HG03342 (cell line): Measurements from ENCODE around the gene PCCA.
"Not testable (repeated sequence)": the region's sequence is repeated elsewhere in the genome, so short reads cannot be mapped to it uniquely, and the experiment has no call there.

Experiments
- ATAC-seq: cut with Tn5 transposase; IDR thresholded peaks from one replicate; pipeline ENCODE4 v1.9.1; 2021; ENCODE audit warnings: mild to moderate bottlenecking, moderate library complexity; ENCODE audit not compliant: unreplicated experiment

The PCCA gene, protein sequence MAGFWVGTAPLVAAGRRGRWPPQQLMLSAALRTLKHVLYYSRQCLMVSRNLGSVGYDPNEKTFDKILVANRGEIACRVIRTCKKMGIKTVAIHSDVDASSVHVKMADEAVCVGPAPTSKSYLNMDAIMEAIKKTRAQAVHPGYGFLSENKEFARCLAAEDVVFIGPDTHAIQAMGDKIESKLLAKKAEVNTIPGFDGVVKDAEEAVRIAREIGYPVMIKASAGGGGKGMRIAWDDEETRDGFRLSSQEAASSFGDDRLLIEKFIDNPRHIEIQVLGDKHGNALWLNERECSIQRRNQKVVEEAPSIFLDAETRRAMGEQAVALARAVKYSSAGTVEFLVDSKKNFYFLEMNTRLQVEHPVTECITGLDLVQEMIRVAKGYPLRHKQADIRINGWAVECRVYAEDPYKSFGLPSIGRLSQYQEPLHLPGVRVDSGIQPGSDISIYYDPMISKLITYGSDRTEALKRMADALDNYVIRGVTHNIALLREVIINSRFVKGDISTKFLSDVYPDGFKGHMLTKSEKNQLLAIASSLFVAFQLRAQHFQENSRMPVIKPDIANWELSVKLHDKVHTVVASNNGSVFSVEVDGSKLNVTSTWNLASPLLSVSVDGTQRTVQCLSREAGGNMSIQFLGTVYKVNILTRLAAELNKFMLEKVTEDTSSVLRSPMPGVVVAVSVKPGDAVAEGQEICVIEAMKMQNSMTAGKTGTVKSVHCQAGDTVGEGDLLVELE

DNA sequence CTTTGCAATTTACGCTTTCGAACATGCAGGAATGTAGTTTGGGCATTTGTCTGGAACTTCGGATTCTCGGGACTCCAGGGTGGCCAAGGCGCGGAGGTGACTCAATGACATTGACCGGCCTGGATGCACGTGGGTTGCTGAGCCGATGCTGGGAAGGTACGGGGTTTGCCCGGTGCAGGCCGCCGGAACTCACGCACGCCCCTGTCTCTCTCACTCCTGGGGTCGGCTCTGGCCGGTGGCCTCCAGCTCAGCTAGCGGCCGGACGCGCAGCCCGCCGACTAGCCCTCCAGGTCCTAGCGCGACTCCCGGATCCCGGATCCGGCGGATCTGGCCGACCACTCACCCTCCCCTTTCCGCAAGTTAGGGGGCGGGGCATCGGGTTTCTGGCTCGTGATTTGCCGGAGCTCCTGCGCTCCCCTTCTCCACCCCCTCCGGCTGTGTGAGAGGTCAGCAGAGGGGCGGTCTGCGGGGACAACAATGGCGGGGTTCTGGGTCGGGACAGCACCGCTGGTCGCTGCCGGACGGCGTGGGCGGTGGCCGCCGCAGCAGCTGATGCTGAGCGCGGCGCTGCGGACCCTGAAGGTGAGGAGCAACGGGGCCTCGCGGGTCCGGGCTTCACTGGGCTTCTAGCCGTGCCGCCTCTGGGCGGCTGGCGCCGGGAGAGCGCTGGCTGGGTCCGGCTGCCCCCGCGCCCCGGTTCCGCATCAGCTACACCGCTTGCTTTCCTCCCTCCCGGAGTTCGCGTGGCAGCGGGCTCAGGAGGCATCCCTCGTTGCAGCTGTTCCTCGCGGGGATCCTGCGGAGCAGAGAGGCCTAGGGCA is at the start of gene PCCA:
PCCA (plus strand) TSS at position 450 of the 821 bp plus-strand sequence; CDS start at position 478, 28 bp downstream.
- ATAC-seq = peak; percentile 93

DNA sequence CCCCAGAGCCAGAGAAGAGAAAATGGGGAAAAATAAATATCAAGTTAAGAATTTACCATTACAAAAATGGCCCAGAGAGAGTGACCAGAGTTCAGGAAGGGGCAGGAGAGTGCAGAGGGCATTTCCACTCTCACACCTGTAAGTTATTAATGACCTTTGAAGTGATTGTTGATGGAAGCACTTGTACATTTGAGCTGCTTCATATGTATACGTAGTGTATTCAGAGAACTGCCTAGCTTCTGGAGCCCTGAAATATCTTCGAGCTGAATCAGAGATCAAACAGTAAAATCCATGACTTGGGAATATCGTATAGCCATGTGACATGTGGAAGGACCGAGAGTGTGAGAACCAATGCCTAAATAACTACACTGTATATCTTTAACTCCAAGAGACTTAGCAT is 49.2 kb upstream of the PCCA start:
- no peak for ATAC-seq

DNA sequence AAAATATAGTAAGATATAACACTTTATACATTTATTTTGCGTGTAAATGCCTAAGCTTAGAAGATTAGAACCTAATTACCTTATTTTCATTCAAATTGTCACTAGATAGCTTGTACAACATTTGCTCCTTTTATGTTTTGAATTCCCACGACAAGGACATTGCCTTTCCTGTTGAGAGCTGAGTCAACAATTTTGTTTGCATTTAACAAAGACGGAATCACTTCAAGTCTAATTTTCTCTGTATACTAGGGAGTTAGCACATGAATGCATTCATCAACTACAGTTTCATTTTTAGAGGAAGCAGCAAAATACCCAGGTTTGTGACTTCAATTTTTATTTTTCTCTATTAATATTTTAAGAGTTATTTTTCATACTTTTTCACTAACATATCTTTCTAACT is 48.7 kb upstream of the PCCA start:
- no peak for ATAC-seq

DNA sequence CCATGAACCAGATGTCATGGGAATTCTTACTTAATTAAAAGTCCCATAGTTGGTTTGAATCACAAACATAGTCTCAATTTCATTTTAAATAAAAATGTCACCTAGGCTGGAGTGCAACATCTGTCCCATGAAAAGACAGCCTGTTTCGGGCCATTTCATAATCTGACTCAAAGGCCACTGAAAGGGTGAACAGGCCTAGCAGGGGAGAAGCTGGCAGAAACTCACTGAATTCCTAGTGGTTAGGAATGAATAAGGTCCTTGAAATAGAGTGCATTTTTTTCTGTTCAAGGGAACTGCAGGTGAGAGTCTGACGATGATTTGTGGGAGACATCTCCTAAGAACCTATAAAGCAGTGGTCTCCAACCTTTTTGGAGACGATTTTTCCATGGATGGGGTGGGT is 44.0 kb upstream of the PCCA start:
- no peak for ATAC-seq

DNA sequence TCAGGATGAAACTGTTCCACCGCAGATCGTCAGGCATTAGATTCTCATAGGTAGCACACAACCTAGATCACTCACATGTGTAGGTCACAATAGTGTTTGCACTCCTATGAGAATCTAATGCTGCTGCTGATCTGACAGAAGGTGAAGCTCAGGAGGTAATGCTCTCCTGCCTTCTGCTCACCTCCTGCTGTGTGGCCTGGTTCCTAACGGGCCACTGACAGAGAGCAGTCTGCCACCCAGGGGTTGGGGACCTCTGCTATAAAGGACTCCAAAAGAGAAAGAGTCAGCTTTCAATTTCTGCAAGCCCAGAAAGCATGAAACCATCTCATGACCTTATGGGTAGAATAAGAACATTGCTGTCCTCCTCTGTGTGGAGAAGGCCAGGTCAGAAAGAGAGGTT is 43.5 kb upstream of the PCCA start:
- ATAC-seq = no peak

DNA sequence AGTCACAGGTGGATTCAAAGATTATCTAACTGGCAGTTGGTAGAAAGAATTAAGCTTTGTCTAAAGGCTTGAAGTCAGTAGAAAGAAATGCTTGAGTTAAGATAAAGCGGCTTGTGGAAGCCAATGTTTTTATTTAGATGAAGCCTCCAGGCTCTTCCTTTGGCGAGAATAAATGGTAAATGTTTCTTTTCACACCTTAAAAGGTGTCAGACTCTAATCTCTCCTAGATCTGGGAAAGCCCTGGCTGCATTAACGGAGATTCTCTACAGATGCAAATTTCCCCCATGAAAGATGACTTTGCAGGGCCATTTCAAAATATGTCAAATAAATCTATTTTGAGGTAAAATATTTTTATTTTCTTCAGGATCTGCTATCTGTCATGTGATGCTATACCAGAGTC is 37.8 kb upstream of the PCCA start:
- ATAC-seq = no peak

DNA sequence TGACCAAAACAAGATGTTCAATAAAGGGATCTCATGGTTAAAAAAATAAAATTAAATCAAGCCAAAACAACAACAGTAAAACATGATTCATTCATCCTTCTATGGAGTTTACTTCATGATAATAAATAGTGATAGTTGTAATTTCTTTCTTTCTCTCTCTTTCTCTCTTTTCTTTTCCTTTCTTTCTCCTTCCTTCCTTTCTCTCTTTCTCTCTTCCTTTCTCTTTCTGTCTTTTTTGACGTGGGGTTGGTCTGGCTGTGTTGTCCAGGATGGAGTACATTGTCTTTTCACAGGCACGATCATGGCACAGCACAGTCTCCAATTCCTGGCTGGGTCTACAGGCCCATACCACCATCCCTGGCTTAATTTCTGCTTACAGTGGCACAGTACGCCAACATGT is 29.1 kb upstream of the PCCA start:
- ATAC-seq = no peak

DNA sequence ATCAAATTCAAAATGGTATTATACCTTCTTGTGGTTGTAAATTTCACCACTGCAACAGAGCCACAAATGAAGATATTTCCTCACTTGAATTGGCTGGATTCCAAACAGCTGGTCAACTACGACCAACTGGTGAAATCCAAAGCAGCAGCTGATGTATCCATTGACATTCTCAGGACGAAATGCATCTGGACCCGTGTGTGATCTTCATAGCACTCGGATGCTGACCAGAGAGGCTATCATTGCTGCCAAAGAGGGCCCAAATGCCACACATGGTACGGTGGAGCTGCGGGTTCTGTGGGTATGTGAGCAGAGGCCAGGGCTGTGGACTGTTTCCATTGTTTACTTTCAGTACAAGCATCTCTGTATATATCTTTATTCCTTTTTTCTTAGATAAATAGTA is 25.6 kb upstream of the PCCA start:
- ATAC-seq = no peak

DNA sequence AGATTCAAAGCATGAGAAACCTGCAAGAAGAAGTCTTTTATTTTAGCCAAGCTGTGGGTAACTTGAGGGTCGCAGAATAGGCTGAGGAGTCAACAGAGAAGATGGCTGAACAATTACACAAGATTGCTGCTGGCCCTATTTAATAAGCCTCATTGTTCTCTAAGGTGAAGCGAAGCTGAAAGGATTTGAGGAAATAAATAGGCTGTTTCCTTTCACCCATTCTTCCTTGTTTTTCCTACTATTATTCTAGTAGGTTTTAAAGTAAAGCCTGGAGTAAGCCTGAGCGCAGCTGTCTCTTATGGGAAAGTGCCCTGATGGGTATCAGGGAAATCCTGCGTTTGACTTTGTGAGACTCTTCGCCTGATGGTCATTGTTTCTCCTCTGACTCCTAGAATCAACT is 25.0 kb upstream of the PCCA start:
- ATAC-seq = no peak

DNA sequence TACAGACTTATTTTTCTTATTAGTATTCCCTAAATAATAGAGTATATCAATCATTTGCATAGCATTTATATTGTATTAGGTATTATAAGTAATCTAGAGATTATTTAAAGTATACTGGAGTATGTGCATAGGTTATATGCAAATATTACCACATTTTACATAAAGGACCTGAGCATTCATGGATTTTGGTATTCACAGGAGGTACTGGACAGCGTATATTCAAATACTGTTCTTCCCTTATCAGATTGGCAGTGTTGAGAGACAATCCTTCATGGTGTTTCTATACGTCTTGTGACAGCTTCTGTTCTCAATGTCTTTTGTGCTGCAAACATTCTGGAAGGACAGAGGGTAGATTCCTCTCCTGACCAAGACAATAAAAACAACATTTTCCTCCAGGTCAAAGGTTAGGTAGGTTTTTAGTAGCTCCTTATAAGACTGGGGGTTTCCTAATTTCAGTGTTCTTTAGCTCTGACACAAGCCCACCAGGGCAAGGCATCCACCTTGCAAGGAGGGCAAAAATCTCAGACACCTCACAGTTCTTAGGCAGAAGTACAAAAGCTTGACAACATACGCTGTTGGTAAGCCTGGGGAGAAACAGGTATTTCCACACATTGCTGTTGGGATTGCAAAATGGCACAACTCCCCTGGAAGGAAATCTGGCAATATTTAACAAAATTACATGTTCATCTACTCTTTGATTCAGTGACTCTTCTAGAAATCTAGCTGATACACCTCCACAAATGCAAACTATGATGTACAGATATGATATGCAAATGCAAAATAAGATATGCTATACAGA is 20.6 kb upstream of the PCCA start:
- ATAC-seq = no peak

DNA sequence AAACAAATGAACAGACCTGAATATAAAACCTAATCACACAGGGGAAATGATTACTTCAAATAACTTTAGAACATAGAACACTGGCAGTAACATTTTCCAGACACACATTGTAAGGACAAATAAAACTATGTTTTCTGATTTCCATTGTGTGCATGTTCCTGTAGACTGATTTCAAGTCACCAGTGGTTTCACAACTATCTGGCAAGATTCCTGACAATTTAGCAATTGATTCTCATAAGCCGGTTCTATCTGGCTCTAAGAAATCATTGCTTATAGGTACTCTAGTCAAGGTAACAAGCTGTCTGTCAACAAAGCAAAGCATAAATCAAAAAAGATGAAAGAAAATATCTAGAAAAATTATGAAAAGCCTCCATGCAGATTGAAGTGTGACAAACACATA is 19.6 kb upstream of the PCCA start:
- ATAC-seq = no peak

DNA sequence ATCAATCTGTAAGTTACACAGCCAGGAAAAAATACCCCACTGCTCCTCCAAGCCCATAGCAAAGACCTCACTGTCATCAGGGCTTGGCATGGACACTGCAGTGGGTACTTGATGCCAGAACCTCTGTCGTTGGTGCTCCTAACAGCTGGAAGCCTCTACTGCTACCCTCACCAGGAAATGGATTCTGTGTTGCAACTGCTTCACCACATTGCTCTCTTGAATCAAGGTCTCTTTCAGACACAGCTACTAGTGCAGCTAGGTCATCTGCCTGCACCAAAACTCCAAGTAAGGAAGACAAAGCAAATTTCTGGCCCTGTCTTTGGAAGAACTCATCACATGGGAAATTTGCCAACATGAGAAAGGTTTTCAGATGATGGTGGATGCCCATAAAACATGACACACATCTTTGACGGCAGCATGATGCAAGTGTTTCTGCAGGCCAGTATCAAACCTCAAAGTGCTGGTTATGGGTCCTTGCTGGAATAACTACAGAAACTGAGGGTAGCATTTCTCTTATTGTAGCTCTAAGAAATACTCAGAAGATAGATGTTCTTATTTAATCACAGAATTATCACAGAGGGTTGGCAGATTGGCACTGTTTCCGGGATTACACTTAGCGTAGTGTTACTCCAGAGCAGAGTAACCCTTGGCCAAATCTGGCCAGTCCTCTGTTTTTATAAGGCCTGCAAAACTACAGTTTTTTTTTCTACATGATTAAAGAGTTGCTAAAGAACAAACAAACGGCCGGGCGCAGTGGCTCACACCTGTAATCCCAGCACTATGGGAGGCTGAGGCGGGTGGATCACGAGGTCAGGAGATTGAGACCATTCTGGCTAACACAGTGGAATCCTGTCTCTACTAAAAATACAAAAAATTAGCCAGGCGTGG is 12.9 kb upstream of the PCCA start:
- ATAC-seq = no peak

DNA sequence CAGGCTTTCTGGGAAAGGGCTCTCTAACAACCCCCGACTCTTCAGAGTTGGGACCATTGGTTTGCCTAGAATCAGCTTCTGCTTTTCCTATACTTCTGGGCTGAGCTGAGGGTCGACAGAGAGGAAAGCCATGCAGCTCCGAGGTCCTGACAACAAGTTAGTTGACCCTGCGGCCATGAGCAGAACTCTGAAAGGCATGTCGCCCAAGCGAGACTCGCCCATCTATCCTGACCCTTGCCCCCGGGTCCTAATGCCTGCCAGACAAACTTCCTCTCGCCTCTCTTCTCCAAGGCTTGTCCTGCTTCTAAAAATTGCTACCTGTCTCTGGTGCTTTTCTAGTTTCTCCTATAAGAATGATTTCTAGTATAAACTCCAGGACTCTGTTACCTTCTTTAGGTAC is 9.9 kb upstream of the PCCA start:
- not testable (repeated sequence) for ATAC-seq

DNA sequence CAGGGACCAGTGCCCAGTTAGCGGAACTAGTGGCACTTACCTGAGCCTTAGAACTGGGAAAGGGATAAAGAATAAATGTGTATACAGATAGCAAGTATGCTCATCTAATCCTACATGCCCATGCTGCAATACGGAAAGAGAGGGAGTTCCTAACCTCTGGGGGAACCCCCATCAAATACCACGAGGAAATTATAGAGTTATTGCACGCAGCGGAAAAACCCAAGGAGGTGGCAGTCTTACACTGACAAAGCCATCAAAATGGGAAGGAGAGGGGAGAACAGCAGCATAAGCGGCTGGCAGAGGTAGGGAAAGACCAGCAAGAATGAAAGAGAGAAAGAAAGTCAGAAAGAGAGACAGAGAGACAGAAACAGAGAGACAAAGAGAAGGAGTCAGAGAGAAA is 5.5 kb upstream of the PCCA start:
- not testable (repeated sequence) for ATAC-seq

DNA sequence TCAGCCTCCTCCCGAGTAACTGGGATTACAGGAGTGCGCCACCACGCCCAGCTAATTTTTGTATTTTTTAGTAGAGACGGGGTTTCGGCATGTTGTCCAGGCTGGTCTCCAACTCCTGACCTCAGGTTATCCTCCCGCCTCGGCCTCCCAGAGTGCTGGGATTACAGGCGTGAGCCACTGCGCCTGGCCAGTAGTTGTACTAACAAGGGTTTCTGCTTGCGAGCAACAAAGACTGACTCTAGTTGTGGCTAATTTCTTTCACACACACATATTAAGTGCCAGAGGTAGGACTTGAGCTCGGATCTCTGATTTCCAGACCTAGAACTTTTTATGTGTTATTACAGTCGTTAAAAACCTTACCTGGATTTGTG is 635 bp upstream of the PCCA start:
- no peak for ATAC-seq

DNA sequence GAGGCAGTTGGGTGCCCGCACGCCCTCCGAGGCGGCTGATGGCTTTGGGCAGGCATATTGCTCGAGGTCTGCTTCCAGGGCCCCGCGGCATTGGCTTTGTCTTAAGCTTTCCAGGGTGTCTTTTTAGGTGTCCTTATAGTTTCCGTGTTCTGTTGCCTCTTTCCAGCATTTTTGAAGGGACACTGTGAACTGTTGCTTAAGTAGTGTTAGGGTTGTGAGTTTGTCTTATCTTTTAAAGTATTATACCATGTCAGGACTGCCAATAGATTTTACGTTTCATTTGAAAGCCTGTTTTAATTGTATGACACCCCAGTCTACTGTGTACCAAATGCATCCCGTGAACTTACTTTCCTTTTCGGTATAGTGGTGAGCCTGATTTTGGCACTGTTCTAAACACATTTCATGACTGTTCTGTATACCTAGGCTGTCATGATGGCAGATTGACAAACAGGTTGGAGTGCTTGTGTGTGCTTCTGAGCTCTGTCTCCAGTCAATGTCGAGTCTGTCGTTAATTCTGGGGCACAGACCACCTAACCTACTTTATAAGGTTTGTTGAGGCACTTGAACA is 656 bp downstream of the PCCA start:
- peak; percentile 42 for ATAC-seq

DNA sequence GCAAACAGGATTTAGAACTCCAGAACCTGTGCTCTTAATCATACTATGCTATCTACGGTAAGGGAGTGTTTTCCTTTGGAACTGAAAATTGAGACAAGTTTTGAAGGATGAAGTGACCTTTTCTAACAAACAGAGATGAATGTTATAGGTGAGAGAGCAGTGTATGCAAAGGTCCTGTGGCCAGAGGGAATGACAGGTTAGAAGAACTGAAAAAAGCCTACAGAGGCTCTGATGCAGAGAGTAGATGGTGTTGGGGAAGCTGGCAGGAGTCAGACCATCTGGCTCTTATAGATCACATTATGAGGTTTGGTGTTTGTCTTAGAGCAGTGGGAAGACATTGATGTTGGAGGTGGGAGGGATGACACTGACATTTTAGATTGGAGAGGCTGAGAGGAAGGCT is 2.0 kb downstream of the PCCA start:
- no peak for ATAC-seq

DNA sequence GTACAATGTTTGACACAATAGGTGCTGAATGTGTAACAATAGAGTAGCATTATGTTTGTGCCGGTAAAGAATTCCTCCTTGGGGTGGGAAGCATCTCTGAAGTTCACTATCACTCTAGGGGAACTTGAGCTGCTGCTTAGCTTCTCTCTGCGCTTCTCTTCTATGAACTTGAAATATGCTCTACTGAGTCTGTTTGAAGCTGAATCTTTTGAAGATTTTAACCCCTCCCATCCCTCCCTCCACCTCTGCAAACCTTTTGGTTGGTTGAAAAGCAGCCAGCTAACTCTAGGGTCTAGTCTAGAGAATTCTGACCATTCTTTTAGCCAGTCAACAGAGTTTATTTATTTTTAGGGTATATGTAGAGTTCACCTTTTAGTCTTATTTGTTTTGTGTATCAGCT is 2.5 kb downstream of the PCCA start:
- no peak for ATAC-seq

DNA sequence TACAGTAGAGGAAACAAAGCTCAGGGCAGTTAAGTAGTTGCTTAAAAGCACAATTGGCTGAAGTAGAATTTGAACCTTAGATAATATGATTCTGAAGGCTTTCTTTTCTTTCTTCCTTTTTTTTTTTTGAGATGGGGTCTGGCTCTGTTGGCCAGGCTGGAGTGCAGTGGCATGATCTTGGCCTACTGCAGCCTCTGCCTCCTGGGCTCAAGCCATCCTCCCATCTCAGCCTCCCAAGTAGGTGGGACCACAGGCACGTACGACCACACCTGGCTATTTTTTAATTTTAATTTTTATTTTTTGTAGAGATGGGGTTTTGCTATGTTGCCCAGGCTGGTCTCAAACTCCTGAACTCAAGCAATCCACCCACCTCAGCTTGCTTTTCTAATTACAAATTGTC is 3.4 kb downstream of the PCCA start:
- not testable (repeated sequence) for ATAC-seq

DNA sequence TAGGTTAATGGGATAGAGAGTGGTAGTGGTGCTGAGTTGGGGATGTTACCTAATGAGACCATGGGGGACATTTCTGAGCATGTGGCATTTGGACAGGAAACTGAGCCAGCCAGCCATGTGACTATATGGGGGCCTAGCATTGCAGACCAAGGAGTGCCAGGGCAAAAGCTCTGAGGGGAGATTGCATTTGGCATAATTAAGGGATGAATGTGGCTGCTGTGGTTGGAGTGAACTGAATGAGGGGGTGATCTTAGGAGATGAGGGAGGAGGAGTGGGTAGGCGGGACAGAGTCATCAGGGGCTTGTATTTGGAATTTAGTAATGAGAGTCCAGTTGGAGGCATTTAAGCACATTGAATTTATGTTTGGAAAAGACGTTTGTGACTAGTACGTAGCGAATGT is 6.6 kb downstream of the PCCA start:
- no peak for ATAC-seq
